DOHH2 (cell line): Measurements from ENCODE around the gene RCL1.

Experiments
- H3F3A ChIP-seq: fragments of 200-600 bp; sonication (generic), shearing (Covaris generic); 2 replicates; pipeline ENCODE4 v1.6.0; 2016; ENCODE audit warnings: antibody characterized with exemption, mild to moderate bottlenecking; ENCODE audit not compliant: control insufficient read depth, insufficient read depth
- H3K27ac ChIP-seq: fragments of 200-600 bp; sonication (generic); 2 replicates; pipeline ENCODE4 v1.5.1; 2014; ENCODE audit warnings: low read depth, mild to moderate bottlenecking, low read length, moderate library complexity
- H3K27me3 ChIP-seq: fragments of 200-600 bp; sonication (generic); 2 replicates; pipeline ENCODE4 v1.6.1; 2014; ENCODE audit warnings: mild to moderate bottlenecking, low read length, mixed read lengths; ENCODE audit not compliant: control insufficient read depth
- H3K36me3 ChIP-seq: fragments of 200-600 bp; sonication (generic); 2 replicates; pipeline ENCODE4 v1.6.1; 2014; ENCODE audit warnings: mild to moderate bottlenecking, low read length, moderate library complexity, mixed read lengths; ENCODE audit not compliant: control insufficient read depth
- H3K4me1 ChIP-seq: fragments of 200-600 bp; sonication (generic); 2 replicates; pipeline ENCODE4 v1.6.1; 2014; ENCODE audit warnings: mild to moderate bottlenecking, low read length, mixed read lengths; ENCODE audit not compliant: control insufficient read depth
- H3K4me2 ChIP-seq: fragments of 200-600 bp; sonication (generic); 2 replicates; pipeline ENCODE4 v1.6.0; 2014; ENCODE audit warnings: mild to moderate bottlenecking, low read length, moderate library complexity
- H3K4me3 ChIP-seq: fragments of 200-600 bp; sonication (generic); 2 replicates; pipeline ENCODE4 v1.5.1; 2014; ENCODE audit warnings: mild to moderate bottlenecking, low read length, mixed read lengths
- H3K79me2 ChIP-seq: fragments of 200-600 bp; sonication (generic); 2 replicates; pipeline ENCODE4 v1.6.1; 2014; ENCODE audit warnings: mild to moderate bottlenecking, low read length, mixed read lengths; ENCODE audit not compliant: control insufficient read depth
- H3K9me2 ChIP-seq: fragments of 200-600 bp; sonication (generic); replicated peaks from 2 replicates; pipeline ENCODE4 v1.6.1; 2014; ENCODE audit warnings: mild to moderate bottlenecking, low read length, mixed read lengths; ENCODE audit not compliant: control insufficient read depth
- H3K9me3 ChIP-seq: fragments of 200-600 bp; sonication (generic); 2 replicates; pipeline ENCODE4 v1.6.1; 2014; ENCODE audit warnings: antibody characterized with exemption, low read length, mixed read lengths; ENCODE audit not compliant: control insufficient read depth, insufficient read depth
- H4K20me1 ChIP-seq: fragments of 200-600 bp; sonication (generic); 2 replicates; pipeline ENCODE4 v1.6.0; 2014; ENCODE audit warnings: low read depth, mild to moderate bottlenecking, antibody characterized with exemption, low read length, moderate library complexity; ENCODE audit not compliant: control insufficient read depth, insufficient read depth
- EZH2phosphoT487 ChIP-seq: fragments of 200-600 bp; sonication (generic); IDR thresholded peaks from 2 replicates; pipeline ENCODE4 v1.6.1; 2017; ENCODE audit warnings: borderline replicate concordance, mild to moderate bottlenecking, antibody characterized with exemption, low read length, moderate library complexity, mixed read lengths
- TF ChIP-seq, protein P1 (sequence below): fragments of 200-600 bp; sonication (generic); IDR thresholded peaks from one replicate; pipeline ENCODE4 v1.5.1; 2014; ENCODE audit warnings: antibody characterized with exemption, mild to moderate bottlenecking, low read depth, low read length; ENCODE audit not compliant: poor library complexity, severe bottlenecking

Gene RCL1

GRCh38 chr9:4762886-4763541 is 29.7 kb upstream of the RCL1 start:
- H3K27ac ChIP-seq, result no peak overlapping the region
- H3K36me3 ChIP-seq, result no peaks in the 10 kb centered on the region
- H4K20me1 ChIP-seq, result no peaks in the 10 kb centered on the region
- H3K4me3 ChIP-seq, result peak overlapping the region; percentile 54
- H3F3A ChIP-seq, result no peaks in the 10 kb centered on the region
- H3K9me2 ChIP-seq, result no peaks in the 10 kb centered on the region
- 0 out of 2 replicates have a peak, but pooled peaks cover 3% of the 10 kb centered on the region for H3K27me3 ChIP-seq
- TF ChIP-seq EZH2phosphoT487, result no peak
- TF ChIP-seq, protein P1, sequence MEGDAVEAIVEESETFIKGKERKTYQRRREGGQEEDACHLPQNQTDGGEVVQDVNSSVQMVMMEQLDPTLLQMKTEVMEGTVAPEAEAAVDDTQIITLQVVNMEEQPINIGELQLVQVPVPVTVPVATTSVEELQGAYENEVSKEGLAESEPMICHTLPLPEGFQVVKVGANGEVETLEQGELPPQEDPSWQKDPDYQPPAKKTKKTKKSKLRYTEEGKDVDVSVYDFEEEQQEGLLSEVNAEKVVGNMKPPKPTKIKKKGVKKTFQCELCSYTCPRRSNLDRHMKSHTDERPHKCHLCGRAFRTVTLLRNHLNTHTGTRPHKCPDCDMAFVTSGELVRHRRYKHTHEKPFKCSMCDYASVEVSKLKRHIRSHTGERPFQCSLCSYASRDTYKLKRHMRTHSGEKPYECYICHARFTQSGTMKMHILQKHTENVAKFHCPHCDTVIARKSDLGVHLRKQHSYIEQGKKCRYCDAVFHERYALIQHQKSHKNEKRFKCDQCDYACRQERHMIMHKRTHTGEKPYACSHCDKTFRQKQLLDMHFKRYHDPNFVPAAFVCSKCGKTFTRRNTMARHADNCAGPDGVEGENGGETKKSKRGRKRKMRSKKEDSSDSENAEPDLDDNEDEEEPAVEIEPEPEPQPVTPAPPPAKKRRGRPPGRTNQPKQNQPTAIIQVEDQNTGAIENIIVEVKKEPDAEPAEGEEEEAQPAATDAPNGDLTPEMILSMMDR, result no peak
- H3K9me3 ChIP-seq, result no peaks in the 10 kb centered on the region
- peaks cover 19% of the 10 kb centered on the region for H3K4me1 ChIP-seq
- peak overlapping the region; percentile 62 for H3K4me2 ChIP-seq
- H3K79me2 ChIP-seq, result no peaks in the 10 kb centered on the region

DNA sequence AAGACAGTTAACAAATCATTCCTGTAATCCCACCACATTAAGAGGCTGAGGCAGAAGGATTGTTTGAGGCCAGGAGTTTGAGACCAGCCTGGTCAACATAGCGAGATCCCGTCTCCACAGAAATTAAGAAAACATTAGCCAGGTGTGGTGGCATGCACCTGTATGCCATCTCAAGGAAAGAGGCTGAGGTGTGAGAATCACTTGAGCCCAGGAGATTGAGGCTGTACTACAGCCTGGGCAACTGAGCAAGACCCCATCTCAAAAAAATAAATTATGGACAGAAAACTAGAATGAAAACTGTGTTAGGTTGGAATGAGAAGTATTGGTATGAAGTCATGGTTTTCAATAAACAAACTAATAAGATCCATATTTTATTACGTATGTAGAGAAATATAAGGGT is 28.7 kb upstream of the RCL1 start:
- H4K20me1 ChIP-seq, result no peaks in the 10 kb centered on the region
- H3K27ac ChIP-seq, result no peak overlapping the region
- TF ChIP-seq, protein P1, result no peak
- TF ChIP-seq EZH2phosphoT487, result no peak
- peaks cover 19% of the 10 kb centered on the region for H3K4me1 ChIP-seq
- no peak overlapping the region for H3K4me2 ChIP-seq
- no peak overlapping the region for H3K4me3 ChIP-seq
- H3K9me2 ChIP-seq, result no peaks in the 10 kb centered on the region
- H3K79me2 ChIP-seq, result no peaks in the 10 kb centered on the region
- H3K36me3 ChIP-seq, result no peaks in the 10 kb centered on the region
- H3F3A ChIP-seq, result no peaks in the 10 kb centered on the region
- no peaks in the 10 kb centered on the region for H3K9me3 ChIP-seq
- H3K27me3 ChIP-seq, result 0 out of 2 replicates have a peak, but pooled peaks cover 3% of the 10 kb centered on the region

DNA sequence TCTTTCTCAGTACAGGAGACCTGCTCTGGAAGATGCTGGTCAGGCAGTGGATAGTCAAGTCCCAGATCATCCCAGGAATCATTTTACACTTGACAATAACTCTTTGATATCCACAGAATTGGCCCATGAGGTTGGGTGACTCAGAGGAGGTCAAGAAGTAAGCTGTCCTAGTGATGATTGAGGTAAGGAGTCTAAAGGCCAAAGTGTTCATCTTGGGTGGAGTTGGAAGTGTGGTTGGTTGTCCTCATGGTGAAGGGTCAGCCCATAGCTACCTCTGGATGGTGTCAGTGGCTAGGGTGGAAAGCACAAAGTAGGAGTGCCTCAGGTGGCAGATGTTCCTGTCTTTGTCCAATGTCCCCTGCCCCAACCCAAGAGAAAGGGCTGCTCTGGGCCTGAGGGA is 24.1 kb upstream of the RCL1 start:
- Histone ChIP-seq H4K20me1 (no peaks in the 10 kb centered on the region), H3K27ac (no peak overlapping the region), H3K79me2 (no peaks in the 10 kb centered on the region), H3K27me3 (no peaks in the 10 kb centered on the region), H3K4me2 (no peak overlapping the region), H3K4me3 (no peak overlapping the region), H3K36me3 (no peaks in the 10 kb centered on the region), H3K9me3 (no peaks in the 10 kb centered on the region), H3F3A (no peaks in the 10 kb centered on the region), H3K4me1 (no peaks in the 10 kb centered on the region), H3K9me2 (no peaks in the 10 kb centered on the region)
- TF ChIP-seq, protein P1, result no peak
- TF ChIP-seq EZH2phosphoT487, result no peak
